ENCODE results near the gene NCKAP5. TPM values are rescaled to one million over a fixed set of nuclear protein-coding genes. Genes with fewer than 3 reads are reported as not detected.

Gene NCKAP5
- total and polyA plus RNA-seq, 11 donors: 0.51 to 10.5 (median 5.2) TPM

- intact Hi-C loops (cut with DNase I): no loop called here
- Histone ChIP-seq H3K9me3 (no peaks in the 10 kb centered on the region), H3K4me3 (no peak overlapping the region), H3K27me3 (no peaks in the 10 kb centered on the region), H3K4me1 (no peaks in the 10 kb centered on the region), H3K36me3 (no peaks in the 10 kb centered on the region), H3K27ac (no peak overlapping the region)
- ATAC-seq: no peak
- DNase-seq: no peak
- no peak for TF ChIP-seq CTCF (IDR thresholded peaks at IDR 0.05)
- no peak for TF ChIP-seq POLR2A (IDR thresholded peaks at IDR 0.05)
- 74 to 86% (median 78%) methylated on average over 6 of the region's 6 CpGs for WGBS, 4 donors
Measured at GRCh38 chr2:133331436-133331835, 236.8 kb downstream of the NCKAP5 start.

- H3K27ac ChIP-seq: no peak overlapping the region
- no peaks in the 10 kb centered on the region for H3K4me1 ChIP-seq
- TF ChIP-seq CTCF (IDR thresholded peaks at IDR 0.05): no peak
- TF ChIP-seq POLR2A (IDR thresholded peaks at IDR 0.05): no peak
- no peak for DNase-seq
- H3K36me3 ChIP-seq: no peaks in the 10 kb centered on the region
- H3K9me3 ChIP-seq: no peaks in the 10 kb centered on the region
- intact Hi-C loops (cut with DNase I): no loop called here
- no peak overlapping the region for H3K4me3 ChIP-seq
- 74 to 85% (median 79%) methylated on average over 7 of the region's 7 CpGs for WGBS, 4 donors
- no peaks in the 10 kb centered on the region for H3K27me3 ChIP-seq
- ATAC-seq: no peak
Measured at GRCh38 chr2:133326652-133327397, 241.4 kb downstream of the NCKAP5 start.

- no peak for ATAC-seq
- WGBS, 4 donors: 80 to 88% (median 84%) methylated on average over 4 of the region's 4 CpGs
- Histone ChIP-seq H3K36me3 (no peaks in the 10 kb centered on the region), H3K27ac (no peak overlapping the region), H3K4me1 (no peaks in the 10 kb centered on the region), H3K27me3 (no peaks in the 10 kb centered on the region), H3K4me3 (no peak overlapping the region), H3K9me3 (no peaks in the 10 kb centered on the region)
- DNase-seq: no peak
- TF ChIP-seq CTCF (IDR thresholded peaks at IDR 0.05) (no peak), POLR2A (IDR thresholded peaks at IDR 0.05) (no peak)
- intact Hi-C loops (cut with DNase I): no loop called here
Measured at GRCh38 chr2:133324150-133324561, 244.1 kb downstream of the NCKAP5 start.

- 69 to 77% (median 73%) methylated on average over 1 of the region's 1 CpG for WGBS, 4 donors
- Histone ChIP-seq H3K4me1 (no peaks in the 10 kb centered on the region), H3K27me3 (no peaks in the 10 kb centered on the region), H3K36me3 (no peaks in the 10 kb centered on the region), H3K9me3 (no peaks in the 10 kb centered on the region), H3K27ac (no peak overlapping the region), H3K4me3 (no peak overlapping the region)
- TF ChIP-seq CTCF (IDR thresholded peaks at IDR 0.05) (no peak), POLR2A (IDR thresholded peaks at IDR 0.05) (no peak)
- intact Hi-C loops (cut with DNase I): no loop called here
- DNase-seq: no peak
- no peak for ATAC-seq
Measured at GRCh38 chr2:133322909-133323308, 245.4 kb downstream of the NCKAP5 start.
